HG03039 (cell line): Measurements from ENCODE around the gene SULT4A1.

ENCODE experiments used
- ATAC-seq: cut with Tn5 transposase; IDR thresholded peaks from one replicate; pipeline ENCODE4 v1.9.1; 2021; ENCODE audit warnings: mild to moderate bottlenecking, moderate library complexity; ENCODE audit not compliant: unreplicated experiment

SULT4A1 gene

DNA sequence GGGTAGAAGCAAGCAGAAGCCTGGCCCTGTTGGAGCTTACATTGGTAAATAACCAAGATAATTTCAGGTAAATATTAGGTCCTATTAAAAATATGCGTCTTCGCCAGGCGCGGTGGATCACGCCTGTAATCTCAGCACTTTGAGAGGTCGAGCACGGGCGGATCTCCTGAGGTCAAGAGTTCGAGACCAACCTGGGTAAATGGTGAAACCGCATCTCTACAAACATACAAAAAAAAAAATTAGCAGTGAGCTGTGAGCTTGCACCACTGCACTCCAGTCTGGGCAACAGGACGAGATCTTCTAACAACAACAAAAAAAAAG is 529 bp upstream of the SULT4A1 start:
- ATAC-seq: no peak

DNA sequence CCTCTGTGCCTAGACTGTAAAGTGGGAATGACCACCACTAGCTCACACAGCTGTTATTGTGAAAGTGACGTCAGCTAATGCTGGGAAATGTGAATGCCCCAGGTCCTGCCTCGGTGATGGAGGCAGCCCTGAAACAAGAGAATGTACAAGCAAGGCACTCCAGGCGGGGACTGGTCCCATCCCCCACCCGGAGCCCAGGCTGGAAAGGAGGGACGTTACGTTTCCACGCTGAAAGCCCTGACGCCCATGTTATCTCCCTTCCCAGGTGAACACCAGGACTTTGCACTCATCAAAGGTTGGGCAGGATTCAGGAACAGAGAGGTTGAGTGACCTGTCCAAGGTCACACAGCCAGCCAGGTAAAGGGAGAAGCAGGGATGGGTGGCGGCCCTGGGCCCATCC is 784 bp downstream of the SULT4A1 start:
- no peak for ATAC-seq

GRCh38 chr22:43860831-43861230 is 1.5 kb downstream of the SULT4A1 start:
- no peak for ATAC-seq

- ATAC-seq: no peak
These were observed 2.2 kb downstream of the SULT4A1 start for GRCh38 chr22:43860126-43860525.

GRCh38 chr22:43859621-43860020 is 2.7 kb downstream of the SULT4A1 start:
- no peak for ATAC-seq

DNA sequence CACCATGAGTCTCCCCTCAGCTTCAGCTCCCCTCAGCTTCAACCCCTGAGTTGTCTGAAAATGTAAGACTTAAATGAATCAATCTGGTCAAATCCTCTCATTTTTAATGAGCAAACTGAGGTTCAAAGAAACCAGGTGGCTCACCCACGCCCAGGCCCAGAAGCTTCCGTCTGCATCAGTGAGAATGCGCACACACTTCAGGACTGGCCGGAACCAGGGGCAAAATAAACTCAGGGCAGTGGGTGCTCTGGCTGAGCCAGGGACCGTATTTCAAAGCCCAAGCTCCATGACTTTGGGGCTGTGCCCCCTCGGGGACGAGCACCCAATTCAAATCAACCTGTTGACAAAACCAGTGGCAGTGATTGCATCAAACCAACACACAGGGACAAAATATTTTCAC is 3.1 kb downstream of the SULT4A1 start:
- no peak for ATAC-seq

- no peak for ATAC-seq
These were observed 4.0 kb downstream of the SULT4A1 start for GRCh38 chr22:43858156-43858895.

DNA sequence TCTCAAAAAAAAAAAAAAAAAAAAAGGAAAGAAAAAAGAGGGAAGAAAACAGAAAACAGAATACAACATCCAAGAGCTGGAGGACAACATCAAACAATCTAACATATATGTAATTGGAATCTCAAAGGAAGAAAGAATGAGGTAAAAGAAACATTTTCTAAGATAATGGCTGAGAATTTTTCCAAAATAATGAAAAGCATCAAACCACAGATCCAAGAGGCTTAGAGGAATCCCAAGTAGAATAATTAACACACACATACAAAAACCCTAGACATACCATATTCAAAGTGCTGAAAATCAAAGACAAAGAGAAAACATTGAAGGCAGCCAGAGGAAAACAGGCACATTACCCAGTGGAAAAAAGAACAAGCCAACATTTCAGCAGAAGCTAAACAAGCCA is 4.9 kb downstream of the SULT4A1 start:
- no peak for ATAC-seq

DNA sequence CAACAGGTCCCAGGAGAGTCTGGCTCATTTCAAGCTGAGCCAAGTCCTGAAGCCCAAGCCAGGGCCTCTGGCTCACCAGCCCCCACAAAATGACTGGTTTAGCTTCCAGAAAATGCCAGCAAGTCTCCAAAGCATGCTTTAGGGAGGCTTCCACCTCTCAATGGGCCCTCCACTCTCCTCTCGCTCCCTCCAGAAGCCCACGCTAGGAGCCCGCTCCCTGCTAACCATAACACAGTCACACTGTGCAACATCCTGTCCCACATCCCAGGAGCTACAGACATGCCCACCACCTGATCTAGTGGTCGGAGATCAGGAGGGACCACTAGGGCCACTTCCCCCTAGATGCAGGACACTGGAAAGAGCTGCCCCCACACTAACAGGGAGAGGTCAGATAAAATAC is 6.9 kb downstream of the SULT4A1 start:
- ATAC-seq: no peak

GRCh38 chr22:43854786-43855271 is 7.5 kb downstream of the SULT4A1 start:
- ATAC-seq: no peak

GRCh38 chr22:43854121-43854785 is 8.1 kb downstream of the SULT4A1 start:
- ATAC-seq: no peak

GRCh38 chr22:43853328-43853931 is 8.9 kb downstream of the SULT4A1 start:
- no peak for ATAC-seq

DNA sequence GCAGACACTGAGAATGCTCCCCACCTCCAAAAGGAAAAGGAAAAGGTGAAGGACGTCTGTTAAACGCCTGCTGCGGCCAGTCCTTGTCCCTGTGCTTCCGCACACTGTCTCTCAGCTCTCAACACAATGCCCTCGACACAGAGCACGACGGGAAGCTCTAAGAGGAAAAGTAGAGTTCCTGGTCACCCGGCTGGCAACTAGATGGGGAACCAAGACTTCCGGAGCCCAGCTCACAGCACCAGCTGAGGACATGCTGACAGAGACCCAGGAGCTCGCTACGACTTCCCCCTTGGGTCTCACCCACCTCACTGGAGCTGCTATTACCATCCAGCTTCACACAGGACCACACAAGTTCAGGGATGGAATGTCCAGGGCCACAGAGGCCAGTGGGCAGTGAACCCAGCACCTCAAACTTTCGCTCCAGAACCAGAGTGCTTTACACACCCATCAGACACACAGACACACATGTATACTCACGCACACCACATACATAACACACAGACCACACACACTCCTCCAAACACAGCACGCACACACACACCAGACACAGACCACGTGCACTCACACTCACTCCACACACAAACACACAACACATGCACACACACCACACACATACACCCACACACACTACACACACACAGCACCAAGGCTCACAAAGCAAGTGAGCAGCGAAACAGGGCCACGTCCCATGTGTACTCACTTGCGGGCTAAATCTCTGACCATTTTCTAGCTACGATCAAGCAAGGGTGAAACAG is 9.6 kb downstream of the SULT4A1 start:
- ATAC-seq: no peak

DNA sequence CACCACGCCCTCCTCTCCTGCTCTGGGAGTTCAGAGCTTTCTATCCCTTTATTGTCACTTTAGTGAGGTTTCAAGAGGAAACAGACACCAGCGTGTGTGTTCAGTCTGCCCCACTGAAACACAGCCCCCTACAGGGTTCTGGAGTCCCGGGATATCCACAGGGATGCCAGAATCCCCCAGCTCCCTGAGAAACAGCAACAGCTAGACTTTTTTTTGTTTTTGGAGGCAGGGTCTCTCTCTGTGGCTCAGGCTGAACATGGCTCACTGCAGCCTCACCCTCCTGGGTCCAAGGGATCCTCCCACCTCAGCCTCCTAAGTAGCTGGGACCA is 10.4 kb downstream of the SULT4A1 start:
- no peak for ATAC-seq

- no peak for ATAC-seq
These were observed 11.0 kb downstream of the SULT4A1 start for GRCh38 chr22:43851058-43851978.

DNA sequence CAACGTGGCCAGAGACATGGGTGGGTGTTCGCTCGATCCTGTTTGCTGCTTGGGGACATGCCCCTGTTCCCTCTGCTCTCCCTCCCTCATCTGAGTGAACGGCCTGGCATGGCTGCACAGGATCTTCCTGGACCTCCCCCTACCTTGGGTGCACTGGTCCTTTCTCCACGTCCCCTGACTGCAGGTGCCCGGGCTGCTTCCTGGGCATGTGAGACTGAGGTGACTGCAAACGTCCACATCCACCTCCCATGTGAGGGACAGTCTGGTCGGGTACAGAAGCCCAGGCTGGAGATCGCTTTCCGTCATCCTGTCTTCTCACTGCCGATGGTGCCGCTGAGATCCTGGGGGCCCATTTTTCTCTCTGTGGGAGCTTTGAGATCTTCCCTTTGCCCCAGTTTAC is 11.8 kb downstream of the SULT4A1 start:
- ATAC-seq: no peak

GRCh38 chr22:43849731-43850130 is 12.6 kb downstream of the SULT4A1 start:
- no peak for ATAC-seq

DNA sequence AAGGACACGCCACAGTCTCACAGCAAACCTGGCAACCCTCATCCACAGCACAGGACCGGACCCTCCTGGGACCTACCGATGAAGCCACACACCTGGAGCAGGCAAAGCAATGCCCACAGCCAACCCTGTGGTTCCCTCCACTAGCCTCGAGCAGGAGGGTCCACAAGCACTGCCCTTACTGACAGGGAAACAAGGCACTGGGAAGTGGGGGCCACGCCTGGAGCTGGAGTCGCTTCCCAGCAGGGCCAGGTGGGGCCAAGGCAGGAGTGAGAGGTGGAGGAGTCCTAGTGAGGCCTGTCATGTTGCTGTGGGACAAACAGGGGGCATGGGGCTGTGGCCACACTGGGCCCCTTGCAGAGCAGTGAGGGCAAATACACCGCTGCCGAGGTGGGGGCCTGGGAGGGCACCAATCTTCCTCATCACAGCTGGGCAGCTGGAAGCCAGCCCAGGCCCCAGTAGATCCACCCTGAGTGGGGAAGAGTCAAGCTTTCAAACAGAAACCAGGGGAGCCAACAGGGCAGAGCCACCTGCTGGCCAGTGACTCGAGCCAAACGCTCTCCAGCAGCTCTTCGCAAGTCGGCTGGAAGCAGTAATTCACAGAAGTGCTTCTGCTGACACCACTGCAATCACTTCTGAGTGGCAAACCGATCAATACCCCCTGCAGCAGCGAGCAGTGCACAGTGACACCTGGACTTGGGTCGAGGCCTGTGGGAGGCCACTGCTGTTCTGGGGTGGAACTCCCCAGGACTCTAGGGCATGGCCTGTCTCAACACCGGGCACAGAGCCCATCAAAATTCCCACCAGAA is 13.7 kb downstream of the SULT4A1 start:
- no peak for ATAC-seq

DNA sequence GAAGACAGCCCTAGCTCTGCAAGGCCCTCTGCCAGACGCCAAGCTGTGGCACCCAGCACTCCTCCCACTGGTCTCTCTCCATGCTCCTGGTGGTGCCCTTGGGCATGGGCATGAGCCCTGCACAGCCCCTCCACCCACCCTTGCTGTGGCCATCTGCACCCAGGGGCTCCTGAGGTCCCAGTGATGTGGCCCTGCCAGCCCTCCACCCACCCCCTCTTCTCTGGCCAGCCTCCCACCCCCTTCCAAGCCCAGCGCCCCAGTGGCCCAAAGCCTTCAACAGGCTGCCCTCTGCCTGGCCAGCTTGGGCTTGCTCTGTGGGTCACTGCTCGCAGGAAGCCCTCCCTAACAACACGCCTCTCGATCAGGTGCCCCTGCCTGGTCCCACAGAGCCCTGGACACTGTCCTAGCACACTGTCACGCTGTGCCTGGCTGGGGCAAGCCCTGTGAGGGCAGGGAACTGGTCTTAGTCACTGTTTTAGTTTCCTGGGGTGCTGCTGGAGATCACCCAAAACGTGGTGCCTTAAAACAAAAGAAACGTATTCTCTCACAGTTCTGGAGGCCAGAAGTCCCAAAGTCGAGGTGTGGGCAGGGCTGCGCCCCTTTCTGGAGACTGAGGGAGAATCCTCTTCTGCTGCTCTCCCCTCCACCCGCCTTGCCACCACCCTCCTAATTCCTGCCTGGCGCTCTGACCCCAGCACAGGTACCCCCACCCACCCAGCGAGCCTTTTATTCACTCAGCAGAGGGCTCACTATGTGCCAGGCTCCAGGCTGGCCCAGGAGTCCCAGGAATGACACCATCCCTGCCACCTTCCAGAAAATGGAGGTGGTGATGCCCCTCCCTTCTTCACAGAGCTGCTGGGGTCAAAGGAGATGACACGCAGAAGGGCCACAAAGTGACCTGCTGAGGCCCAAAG is 14.7 kb downstream of the SULT4A1 start:
- ATAC-seq: no peak
